GM23338 (cell line): ENCODE results near the gene CAPZB. TPM values are rescaled to one million over a fixed set of nuclear protein-coding genes. Genes with fewer than 3 reads are reported as not detected.

Source experiments
- ATAC-seq: fragments of 200-7000 bp; cut with Tn5 transposase; 3 replicates; pipeline ENCODE4 v1.9.1; 2020
- DNase-seq: peaks from one replicate; pipeline ENCODE4 v3.0.0-alpha.2; 2015; ENCODE audit warnings: low spot score
- H2AFZ ChIP-seq: fragments of 200-600 bp; sonication (generic); 2 replicates; pipeline ENCODE4 v1.8.0; 2016; ENCODE audit warnings: antibody characterized with exemption, mild to moderate bottlenecking, moderate library complexity
- H3F3A ChIP-seq: fragments of 200-600 bp; sonication (generic); replicated peaks from 2 replicates; pipeline ENCODE4 v1.8.0; 2017; ENCODE audit warnings: antibody characterized with exemption, mixed run types, low read depth
- H3K27ac ChIP-seq: fragments of 200-600 bp; sonication (generic); 2 replicates; pipeline ENCODE4 v1.6.1; 2016; ENCODE audit warnings: low read depth
- H3K27me3 ChIP-seq: fragments of 200-600 bp; sonication (generic); 2 replicates; pipeline ENCODE4 v1.8.0; 2016; ENCODE audit warnings: mild to moderate bottlenecking, mixed run types, moderate library complexity; ENCODE audit not compliant: insufficient read depth
- H3K36me3 ChIP-seq: fragments of 200-600 bp; sonication (generic); 2 replicates; pipeline ENCODE4 v1.8.0; 2016; ENCODE audit warnings: mild to moderate bottlenecking; ENCODE audit not compliant: insufficient read depth
- H3K4me1 ChIP-seq: fragments of 200-600 bp; sonication (generic); 2 replicates; pipeline ENCODE4 v1.8.0; 2016; ENCODE audit warnings: mild to moderate bottlenecking, moderate library complexity; ENCODE audit not compliant: insufficient read depth
- H3K4me2 ChIP-seq: fragments of 200-600 bp; sonication (generic); 2 replicates; pipeline ENCODE4 v1.7.1; 2017; ENCODE audit warnings: mixed run types
- H3K4me3 ChIP-seq: fragments of 200-600 bp; sonication (generic); 2 replicates; pipeline ENCODE4 v1.6.1; 2016; ENCODE audit warnings: mixed run types
- H3K79me2 ChIP-seq: fragments of 200-600 bp; sonication (generic); replicated peaks from 2 replicates; pipeline ENCODE4 v1.8.0; 2017; ENCODE audit warnings: mild to moderate bottlenecking; ENCODE audit not compliant: insufficient read depth
- H3K9me2 ChIP-seq: fragments of 200-600 bp; sonication (generic); 2 replicates; pipeline ENCODE4 v1.8.0; 2017; ENCODE audit not compliant: insufficient read depth
- H4K20me1 ChIP-seq: fragments of 200-600 bp; sonication (generic); replicated peaks from 2 replicates; pipeline ENCODE4 v1.8.0; 2017; ENCODE audit warnings: mild to moderate bottlenecking; ENCODE audit not compliant: insufficient read depth
- H3K27ac Mint-ChIP-seq: 2 replicates; pipeline ENCODE4 v1.8.0; 2020; ENCODE audit warnings: inconsistent platforms, mild to moderate bottlenecking, moderate library complexity, mixed read lengths
- H3K27me3 Mint-ChIP-seq: 3 replicates; pipeline ENCODE4 v1.8.0; 2022; ENCODE audit warnings: low read depth, mild to moderate bottlenecking, moderate library complexity, mixed read lengths, inconsistent platforms; ENCODE audit not compliant: insufficient read depth, poor library complexity
- H3K36me3 Mint-ChIP-seq: 3 replicates; pipeline ENCODE4 v1.8.0; 2021; ENCODE audit warnings: low read depth, mild to moderate bottlenecking, inconsistent platforms, moderate library complexity, mixed read lengths
- H3K4me1 Mint-ChIP-seq: 3 replicates; pipeline ENCODE4 v1.8.0; 2020; ENCODE audit warnings: mild to moderate bottlenecking, inconsistent platforms, mixed read lengths
- H3K4me3 Mint-ChIP-seq: 3 replicates; pipeline ENCODE4 v1.8.0; 2021; ENCODE audit warnings: moderate library complexity, mild to moderate bottlenecking, inconsistent platforms, mixed read lengths
- H3K9me3 Mint-ChIP-seq: 3 replicates; pipeline ENCODE4 v1.8.0; 2020; ENCODE audit warnings: moderate library complexity, mild to moderate bottlenecking, inconsistent platforms, mixed read lengths
- CREB1 ChIP-seq: fragments of 250-450 bp; sonication (Bioruptor Pico); IDR thresholded peaks from 2 replicates; pipeline ENCODE4 v1.5.0; 2020; ENCODE audit warnings: low read depth, mild to moderate bottlenecking, moderate library complexity
- ETS1 ChIP-seq: IDR thresholded peaks from 2 replicates; pipeline ENCODE4 v1.6.1; 2016; ENCODE audit warnings: antibody characterized with exemption
- EZH2phosphoT487 ChIP-seq: fragments of 200-600 bp; sonication (generic); IDR thresholded peaks from one replicate; pipeline ENCODE4 v1.8.1; 2018; ENCODE audit warnings: antibody characterized with exemption; ENCODE audit not compliant: unreplicated experiment
- NANOG ChIP-seq: IDR thresholded peaks from 2 replicates; pipeline ENCODE4 v1.6.1; 2016; ENCODE audit warnings: antibody characterized with exemption, borderline replicate concordance
- POLR2AphosphoS5 ChIP-seq: IDR thresholded peaks from 2 replicates; pipeline ENCODE4 v1.6.1; 2016; ENCODE audit warnings: antibody characterized with exemption, low read depth
- ZNF114 ChIP-seq: fragments of 250-450 bp; sonication (Bioruptor Pico); IDR thresholded peaks from 2 replicates; pipeline ENCODE4 v1.5.0; 2020; ENCODE audit warnings: mild to moderate bottlenecking, moderate library complexity
- ZNF462 ChIP-seq: fragments of 250-450 bp; sonication (Bioruptor Pico); IDR thresholded peaks from 2 replicates; pipeline ENCODE4 v1.5.0; 2020; ENCODE audit warnings: mild to moderate bottlenecking, moderate library complexity
- polyA plus RNA-seq: library from polyadenylated mRNA; unstranded; fragments of >200 nt; fragmentation: Nextera tagmentation; extraction: Ambion mirVana; gene quantifications from 2 replicates; pipeline ENCODE4 v1.2.1, GENCODE V29; 2016
- total RNA-seq: library from RNA; depleted of rRNA; stranded (reverse); fragments of >200 nt; shearing (Covaris generic); gene quantifications from 2 replicates; pipeline ENCODE4 v1.2.3, GENCODE V29; 2014

The CAPZB gene
- total and polyA plus RNA-seq, 2 experiments from 2014 or later, result 195 to 348 TPM

- H3K79me2 ChIP-seq, result peaks cover 99% of the 10 kb centered on the region
Observed at GRCh38 chr1:19421365-19421764, 64.0 kb downstream of the CAPZB start.

More at GRCh38 chr1:19421365-19421764, 64.0 kb downstream of the CAPZB start:
- Mint-ChIP-seq H3K27ac (no peak overlapping the region), H3K9me3 (no peaks in the 10 kb centered on the region), H3K27me3 (peaks cover 4% of the 10 kb centered on the region), H3K36me3 (peaks cover 25% of the 10 kb centered on the region), H3K4me3 (no peak overlapping the region), H3K4me1 (peaks cover 28% of the 10 kb centered on the region)
- Histone ChIP-seq H3K27ac (no peak overlapping the region), H3K4me1 (peaks cover 9% of the 10 kb centered on the region; the same call in 1 of the 2 replicates), H3K4me2 (no peak overlapping the region), H2AFZ (no peak overlapping the region), H3K4me3 (no peak overlapping the region), H3K27me3 (no peaks in the 10 kb centered on the region), H3F3A (no peaks in the 10 kb centered on the region), H3K36me3 (peaks cover 4% of the 10 kb centered on the region; the same call in 1 of the 2 replicates), H3K9me2 (no peaks in the 10 kb centered on the region), H4K20me1 (peaks cover 71% of the 10 kb centered on the region)
- no peak for ATAC-seq
- TF ChIP-seq ZNF114 (CRISPR knock-in tag), result no peak
- no peak for TF ChIP-seq CREB1 (CRISPR knock-in tag)
- TF ChIP-seq ZNF462 (CRISPR knock-in tag), result no peak
- TF ChIP-seq NANOG, result no peak
- TF ChIP-seq POLR2AphosphoS5, result no peak
- TF ChIP-seq EZH2phosphoT487, result no peak
- no peak for TF ChIP-seq ETS1
- DNase-seq, result no peak
